Stimulated activated CD8-positive, alpha-beta memory T cell treated with anti-CD3 and anti-CD28 coated beads, Interleukin-15, amount 100 ng/mL, for 1 hour (primary cell): ENCODE data around the gene CDC42BPB.

Source experiments
- DNase-seq: peaks from one replicate; pipeline ENCODE4 v3.0.0-alpha.2; 2020; ENCODE audit warnings: low read depth

CDC42BPB gene

DNA sequence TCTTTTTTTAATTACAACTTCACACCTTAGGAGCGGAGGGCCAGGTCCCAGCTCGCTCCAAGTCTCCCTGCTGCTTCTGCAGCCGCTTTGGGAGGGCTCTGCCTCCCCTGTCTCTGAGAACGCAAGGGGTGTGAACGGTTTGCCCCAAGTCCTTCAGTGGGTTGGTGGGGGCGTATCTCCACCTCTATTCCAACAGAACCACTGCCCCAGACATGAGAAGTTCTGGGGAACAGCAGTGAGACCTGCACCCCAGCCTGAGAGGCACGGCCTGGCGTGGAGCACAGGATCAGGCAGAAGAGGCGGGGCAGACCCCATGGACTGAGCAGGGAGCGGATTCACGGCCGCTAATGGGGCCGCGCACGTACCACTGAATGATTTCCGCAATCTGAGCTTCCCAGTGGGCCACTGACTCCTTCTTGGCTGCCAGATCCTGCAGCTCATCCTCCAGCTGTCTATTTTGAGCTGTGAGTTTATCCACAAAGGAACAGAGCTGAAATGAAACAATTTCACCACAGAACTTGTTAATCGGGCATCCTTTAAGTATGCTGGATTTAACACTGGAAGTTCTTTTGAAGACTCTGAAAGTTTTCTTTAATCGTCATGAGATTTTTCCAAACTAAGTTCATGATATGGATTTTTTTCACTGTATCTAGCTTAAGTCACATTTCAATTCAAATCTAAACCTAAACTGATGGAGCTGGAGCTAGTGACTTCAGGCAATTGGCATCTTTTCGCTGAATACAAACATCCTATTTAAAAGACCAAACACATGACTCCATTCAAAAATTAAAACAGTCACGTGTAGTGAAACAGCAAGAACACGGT is 90.5 kb downstream of the CDC42BPB start:
- DNase-seq, result no peak

DNA sequence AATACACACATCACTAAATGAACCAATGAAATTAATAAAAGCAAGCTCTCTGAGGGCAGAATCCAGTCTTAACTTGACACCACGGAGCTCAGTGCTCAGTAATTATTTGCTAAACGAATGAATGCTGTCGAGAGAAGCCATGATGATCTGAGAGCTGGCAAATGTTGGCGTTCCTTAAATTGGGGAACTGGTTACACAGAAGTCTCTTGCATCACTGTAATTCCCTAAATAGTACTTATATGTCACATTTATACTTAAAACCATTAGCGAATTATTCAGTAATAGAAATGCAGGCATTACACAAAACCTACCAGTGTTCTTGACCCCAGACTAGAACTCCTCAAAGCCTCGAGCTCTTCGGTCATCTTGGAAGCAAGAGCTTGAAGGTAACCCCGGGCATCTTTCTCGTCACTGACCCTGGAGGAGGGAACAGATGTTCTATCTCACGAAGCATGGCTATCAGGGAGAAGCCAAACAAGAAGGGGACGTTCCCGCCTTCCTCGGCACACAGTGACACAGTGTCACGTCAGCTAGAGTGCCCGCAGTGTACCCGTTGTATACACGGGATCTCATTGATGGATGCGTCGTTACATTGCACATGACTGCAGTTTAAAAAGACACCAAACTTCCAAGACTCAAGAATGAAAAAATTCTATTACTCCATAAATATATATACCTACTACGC is 91.2 kb downstream of the CDC42BPB start:
- no peak for DNase-seq

DNA sequence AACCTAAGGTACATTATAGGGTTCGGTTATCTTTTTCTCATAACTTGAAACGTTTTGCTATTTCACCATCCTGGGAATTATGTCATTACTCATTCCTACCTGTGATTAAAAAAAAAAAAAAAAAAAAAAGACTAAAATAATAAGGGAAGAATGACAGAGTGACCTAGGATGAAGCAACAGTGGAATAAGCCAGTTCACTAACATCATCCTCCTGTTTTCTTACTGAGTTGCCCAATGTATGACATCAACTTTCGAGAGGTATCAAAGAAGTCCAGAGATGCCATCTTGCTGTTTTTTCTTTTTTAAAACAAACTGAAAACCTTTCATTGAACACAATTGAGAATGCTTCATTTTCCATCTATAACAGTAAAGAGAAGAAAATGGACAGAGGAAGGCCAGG is 92.1 kb downstream of the CDC42BPB start:
- DNase-seq, result no peak

DNA sequence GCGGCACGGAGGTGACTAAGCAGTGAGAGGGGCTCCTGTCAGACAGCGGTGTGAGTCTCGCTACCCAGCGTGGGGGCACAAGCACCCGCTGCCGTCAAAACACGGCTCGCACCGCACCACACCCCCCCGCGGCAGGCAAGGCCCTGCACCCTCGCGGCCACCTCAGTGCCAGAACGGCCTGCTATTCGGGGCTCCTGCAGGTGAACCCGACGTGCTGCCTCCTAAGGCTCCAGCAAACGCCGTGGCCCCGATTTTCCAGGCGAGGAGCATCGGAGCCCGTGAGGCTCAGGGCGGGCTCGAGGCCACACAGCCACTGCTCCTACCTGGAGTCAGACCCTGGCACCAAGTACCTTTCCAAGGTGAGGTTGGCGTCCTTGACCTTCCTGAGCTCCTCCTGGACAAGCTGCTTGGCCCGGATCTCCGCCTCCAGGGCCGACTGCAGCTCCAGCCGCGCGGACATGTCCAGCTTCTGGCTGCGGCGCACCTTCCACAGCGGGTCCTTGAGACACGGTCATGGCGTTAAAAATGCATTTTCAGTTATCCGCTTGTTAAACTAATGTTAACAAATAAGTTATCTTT is 93.1 kb downstream of the CDC42BPB start:
- DNase-seq, result no peak

DNA sequence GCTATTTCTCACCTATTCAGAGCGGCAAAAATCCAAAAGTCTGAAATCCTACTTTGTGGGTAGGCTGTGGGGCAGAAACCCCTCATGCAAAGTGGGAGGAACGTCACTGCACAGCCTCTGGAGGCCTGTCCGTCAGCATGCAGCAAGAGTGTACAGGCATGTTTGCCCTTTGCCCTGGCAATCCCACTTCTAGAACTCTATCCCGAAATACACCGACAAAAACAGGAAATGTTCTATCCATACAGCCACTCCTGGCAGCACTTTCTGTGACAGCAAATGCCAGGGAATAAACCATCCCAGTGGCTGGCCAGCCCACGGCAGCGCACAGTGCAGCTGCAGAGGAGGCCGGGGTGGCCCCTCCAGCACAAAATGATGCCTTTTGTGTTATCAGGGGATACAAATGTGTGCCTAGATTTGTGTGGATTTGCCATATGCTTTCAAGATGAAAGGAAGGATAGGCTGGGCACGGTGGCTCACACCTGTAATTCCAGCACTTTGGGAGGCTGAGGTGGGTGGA is 95.2 kb downstream of the CDC42BPB start:
- DNase-seq, result no peak

DNA sequence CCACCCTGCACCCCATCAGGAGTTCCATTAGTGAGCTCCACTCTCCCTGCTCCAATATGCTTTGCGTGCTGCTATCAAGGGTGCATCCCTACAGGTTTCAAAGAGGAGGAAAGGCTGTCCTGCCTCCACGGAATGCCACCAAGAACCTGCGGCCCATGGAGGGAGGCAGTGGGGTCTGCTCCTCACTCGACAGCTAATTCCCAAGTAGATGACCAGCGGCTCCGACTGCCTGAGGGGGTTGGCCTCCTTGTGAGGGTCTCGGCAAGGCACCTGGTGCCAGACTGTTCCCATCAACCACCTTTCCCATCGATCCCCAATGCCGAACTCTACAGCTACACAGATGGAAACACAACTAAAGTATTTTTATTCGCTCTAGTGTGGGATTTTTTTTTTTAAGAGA is 98.9 kb downstream of the CDC42BPB start:
- no peak for DNase-seq

DNA sequence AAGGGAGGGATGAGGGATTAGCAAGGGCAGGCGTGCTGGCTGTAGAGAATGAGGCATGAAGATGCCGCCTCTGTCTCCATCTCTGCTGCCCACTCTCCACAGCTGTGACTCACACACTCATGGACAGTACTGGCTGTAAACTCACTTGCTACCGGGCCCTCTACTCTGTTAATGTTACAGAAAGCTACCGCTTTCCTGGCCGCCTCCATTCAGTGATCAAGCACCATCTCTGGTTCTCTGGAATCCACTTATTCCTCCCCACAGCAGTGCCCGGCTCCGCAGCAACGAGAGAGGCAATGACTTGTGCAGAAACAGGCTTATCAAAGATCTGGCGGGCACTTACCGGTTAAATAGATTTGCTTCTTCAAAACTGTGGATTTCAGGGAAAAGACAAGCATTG is 100.1 kb downstream of the CDC42BPB start:
- no peak for DNase-seq

DNA sequence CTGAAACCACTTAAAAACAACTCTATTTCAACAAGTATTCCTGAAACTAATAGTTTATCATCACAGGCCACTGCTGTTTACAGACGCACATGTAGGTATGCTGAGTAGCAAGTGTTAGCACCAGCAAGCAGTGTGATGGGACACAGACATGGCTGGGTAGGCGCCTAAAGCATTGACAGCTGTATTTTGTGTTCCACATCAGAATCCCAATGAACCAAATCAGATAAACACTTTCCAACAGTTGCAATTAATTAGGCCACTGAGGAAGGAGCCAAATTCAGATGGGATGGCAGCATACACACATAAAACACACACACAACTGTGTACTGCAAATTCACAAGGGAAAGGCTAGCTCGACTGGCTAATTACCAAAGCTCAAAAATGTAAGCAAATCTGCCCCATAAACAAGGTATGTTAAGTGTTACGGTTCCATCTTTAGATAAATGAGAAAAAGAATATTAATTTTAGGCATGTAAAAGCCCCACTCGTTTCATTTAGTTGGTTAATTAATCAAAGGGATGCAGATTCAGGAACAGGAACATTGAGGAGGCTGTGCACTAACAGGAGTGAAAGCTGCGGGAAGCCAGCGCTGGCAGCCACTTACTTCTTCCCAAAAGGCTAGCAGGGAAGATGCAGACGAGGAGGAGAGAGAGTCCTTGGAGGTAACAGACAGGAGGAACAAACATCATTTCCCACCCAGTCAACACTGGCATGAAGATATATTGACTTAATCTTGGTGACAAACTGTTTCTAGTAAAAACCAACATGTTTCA is 101.5 kb downstream of the CDC42BPB start:
- no peak for DNase-seq

DNA sequence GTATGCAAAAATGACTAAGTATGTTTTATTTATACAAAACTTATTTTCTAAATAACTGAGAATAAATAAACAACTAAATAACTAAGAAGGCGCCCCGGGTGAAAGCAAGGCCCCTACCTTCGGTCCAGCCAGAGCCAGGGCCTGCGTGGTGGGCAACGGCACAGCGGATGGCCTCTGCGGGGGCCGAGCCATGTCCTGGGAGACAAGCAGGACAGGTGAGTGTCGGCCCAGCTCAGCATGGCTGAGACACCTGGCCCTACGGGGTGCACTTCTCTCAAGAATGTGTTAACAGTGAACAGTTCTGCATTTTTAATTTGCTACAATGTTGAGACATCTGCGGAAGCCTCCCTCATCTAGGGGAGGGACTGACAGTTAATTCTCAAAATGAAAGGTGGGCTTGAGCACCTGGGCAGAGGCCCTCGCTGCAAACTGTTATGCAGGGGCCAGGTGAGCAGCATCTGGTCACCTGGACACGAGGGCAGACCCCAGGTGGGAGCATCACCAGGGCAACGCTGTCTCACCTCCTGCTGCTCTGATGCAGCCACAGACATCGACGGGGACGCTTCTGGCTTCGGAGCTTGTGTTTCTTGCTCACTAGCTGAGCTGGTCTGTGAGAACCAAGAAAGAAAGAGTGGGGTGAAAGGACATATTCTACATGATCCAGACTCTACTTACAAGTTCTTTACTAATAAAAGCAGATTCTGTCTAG is 103.1 kb downstream of the CDC42BPB start:
- DNase-seq, result no peak

DNA sequence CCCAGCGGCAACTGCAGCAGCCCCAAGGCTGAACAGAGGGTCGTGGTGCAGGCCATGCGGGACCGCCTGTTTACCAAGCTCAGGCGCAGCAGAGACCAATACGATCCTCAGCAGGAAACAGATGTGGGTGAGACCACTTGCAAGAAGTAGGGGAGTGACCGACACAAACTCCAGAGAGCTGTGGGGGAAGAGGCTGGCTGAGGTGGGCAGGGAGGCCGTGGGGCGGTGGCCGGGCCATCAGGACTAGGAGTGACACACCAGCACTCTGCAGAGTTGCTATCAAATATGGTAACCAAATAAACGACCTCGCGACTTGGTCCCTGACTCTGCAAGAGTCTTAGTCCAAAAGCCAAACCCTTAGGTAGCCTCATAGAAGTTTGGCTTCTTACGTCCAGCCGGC is 104.2 kb downstream of the CDC42BPB start:
- no peak for DNase-seq

DNA sequence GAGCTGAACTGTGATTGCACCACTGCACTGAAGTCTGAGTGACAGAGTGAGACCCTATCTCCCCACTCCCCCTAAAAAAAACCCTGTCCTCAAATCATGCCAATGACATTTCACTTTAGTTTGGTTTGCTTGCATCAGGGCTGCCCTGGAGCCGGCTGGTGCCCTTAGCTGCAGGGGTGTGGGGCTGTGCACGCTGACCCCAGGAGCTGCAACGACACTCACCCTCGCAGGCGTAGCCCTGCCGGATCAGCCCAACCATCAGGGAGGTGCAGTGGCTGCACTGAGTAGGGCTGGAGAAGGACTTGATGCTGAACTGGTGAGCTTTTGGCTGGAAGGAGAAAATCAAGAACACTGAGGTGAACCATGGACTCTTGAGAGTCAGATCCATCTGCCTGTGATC is 105.1 kb downstream of the CDC42BPB start:
- no peak for DNase-seq

DNA sequence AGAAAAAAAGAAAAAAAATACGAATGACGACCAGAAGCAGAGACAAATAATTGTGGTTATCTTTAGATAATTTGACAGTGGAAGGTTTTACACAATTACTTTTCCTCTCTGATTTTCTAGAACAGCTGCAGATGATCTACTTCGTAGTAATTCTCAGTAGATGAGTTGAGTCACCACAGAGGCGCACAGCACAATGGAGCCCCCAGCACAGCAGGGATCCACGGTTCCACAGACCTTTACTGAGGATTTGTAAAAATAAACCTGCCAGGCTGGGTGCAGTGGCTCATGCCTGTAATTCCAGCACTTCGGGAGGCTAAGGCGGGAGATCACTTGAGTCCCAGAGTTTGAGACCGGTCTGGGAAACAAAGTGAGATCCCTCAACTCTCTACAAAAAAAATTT is 105.5 kb downstream of the CDC42BPB start:
- no peak for DNase-seq

DNA sequence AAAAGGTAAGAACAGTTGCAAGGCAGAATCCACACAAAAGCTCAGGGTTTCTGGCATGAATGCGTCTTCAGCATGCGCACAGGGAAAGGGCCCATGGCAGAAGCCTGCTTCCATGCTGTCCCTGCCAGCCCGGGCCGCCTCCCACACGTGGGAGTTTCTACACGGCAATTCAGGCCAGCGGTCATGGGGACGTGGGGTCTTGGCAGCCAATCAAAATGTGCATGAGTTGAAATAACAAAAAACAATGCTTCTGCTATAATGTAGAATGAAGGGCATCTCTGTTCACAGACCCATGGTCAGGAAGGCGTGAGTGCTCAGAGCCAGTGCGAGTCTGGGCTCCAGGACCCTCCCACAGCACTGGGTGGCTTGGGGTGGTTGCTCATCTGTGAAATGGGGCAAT is 106.3 kb downstream of the CDC42BPB start:
- DNase-seq, result no peak

DNA sequence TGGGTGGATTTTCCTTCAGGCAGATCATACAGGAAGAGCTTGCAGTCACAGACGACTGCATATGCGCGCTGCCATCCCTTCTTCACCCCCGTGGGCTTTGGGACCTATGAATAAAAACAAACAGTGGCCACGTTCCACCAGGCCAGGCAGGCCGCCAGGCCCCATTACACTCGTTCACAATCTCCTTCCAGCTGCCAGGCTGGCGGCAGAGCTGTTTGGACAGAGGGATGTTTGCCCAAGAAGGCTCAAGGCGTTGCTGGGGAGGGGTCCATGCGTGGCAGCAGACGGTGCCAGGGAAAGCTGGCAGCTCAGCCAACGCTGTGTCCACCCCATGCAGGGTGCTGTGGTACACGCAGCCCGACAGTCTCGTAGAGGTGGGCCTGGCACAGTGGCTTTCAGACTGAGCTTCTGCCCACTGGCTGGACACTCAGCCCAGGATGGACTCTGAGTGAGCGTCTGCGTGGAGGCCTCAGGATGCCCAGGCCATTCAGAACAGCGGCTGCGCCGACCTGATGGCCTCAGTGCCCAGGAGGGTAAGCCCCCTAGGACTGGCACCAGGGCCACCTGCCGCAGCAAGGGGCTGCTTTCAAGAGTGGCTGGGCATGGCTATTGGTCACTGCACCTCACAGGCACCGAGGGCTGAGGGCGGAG is 107.4 kb downstream of the CDC42BPB start:
- DNase-seq, result no peak

DNA sequence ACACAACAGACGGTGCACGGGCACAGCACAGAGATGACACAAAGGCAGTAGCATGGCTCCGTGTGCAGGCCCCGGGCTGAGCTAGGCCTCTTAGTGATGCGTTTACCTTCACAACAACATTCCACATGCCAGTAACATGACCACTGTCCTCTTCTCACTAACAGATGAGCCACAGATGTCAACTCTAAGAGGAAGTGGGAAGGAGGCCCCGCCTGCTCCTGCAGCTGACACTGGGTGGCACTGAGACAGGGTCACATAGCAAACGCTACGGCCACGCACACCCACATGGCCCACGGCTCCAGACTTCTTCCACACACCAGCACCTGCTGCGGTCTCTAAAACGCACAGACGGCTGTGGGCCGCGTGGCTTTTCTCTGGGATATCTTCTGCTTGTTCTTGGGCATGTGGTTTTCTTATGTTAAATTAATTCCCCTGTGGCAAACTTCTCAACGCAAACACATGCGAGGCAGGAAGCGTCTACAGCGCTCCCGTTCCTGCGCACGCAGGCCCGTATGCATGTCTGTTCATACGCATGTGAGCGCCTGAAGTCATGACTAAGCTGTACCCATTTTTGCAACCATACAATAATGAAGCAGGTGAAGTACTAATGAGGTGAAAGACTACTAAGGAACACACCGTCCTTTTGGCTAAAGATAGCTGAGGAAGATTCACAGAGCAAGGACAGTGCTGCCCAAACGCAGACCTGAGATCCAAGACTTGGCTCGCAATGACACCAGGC is 108.1 kb downstream of the CDC42BPB start:
- DNase-seq, result no peak

DNA sequence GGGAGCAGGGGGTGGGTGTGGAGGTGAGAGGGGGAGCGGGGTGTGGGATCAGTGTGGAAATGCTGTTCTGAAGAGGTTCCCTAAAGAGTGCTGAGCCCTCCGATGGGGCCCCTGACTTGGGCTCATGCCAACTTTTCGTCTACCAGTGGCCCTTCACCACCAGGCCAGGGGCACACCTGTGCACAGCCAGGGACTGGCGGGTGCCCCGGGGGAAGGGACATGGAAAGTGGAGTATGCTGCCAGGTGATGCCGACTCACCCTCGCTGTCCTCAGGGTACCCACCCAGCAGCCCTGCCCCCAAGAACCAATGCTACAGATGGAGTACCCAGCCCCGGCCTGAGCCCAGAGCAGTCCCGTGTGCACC is 108.7 kb downstream of the CDC42BPB start:
- DNase-seq, result no peak

DNA sequence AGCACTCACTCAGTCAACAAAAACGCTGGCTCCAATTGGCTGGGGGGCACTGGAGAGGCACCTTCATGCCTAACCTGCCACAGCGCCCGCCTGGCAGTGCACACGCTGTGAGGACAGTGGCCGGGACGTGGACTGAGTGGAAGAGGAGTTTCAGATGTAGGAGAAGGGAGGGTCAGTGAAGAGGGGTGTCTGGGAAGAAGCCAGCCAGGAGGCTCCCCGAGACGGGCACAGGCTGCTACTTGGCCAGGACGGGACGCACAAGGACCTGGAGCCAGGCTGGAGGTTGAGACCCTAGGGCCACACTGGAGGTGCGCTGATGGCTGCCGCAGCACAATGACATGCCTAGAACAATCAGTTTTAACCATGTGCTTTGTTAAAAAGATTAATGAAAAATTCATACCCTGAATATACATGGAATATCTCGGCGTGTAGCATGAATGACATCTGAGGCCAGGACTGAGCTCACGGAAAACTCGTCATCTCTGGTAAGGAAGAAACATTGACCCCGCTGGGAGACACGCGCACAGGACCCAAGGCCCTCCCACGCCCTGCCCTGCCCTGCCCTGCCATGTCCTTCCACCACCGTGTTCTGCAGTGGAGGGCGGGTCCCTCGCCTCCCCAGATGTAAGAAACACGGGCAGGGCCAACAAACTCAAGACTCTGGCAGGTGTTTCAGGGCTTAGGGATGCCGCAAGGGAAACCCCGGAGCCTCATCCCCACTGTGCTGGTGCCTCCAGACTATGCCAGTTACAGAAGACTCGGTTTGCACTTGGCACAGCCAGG is 109.8 kb downstream of the CDC42BPB start:
- DNase-seq, result no peak

DNA sequence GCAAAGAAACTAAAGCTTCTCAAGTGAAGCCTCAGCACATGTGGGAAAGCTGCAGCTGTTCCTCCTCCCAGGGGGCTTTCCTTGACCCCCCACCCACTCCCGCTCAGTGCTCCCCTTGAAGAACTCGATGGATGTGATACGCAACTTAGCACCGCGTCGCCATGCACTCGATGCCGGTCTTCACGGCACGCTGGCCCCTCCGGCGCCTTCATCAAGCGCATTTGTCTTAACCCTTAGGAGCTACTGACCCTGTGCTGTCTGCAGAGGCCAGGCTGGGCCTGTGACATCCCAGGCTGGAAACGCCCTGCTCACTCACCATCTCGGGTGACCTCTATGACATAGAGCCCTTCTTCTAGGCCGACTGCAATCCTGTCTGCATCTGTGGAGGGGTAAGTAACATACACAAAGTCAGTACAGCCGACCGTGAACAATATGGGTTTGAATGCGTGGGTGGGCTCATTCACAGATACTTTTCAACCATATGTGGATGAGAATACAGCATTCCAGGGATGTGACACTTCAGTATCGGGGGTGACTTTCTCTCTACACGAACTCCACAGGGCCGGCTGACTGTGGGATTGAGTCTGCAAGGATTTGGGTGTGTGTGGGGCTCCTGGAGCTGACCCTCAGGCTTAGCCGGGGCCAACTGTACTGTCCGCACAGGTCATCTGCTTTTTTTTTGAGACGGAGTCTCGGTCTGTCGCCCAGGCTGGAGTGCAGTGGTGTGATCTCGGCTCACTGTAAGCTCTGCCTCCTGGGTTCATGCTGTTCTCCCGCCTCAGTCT is 111.8 kb downstream of the CDC42BPB start:
- DNase-seq, result no peak
